Measurements from ENCODE around the gene POLE.

GRCh38 chr12:132586929-132587328 lies 100.2 kb downstream of the POLE start:
- no peak for TF ChIP-seq SUZ12 (IDR thresholded peaks at IDR 0.05)
- no peak for TF ChIP-seq BHLHE40 (IDR thresholded peaks at IDR 0.05; ENCODE audit: borderline replicate concordance)
- no peak for TF ChIP-seq ARNT (IDR thresholded peaks at IDR 0.05)
- TF ChIP-seq FOXK2 (IDR thresholded peaks at IDR 0.05): no peak
- TF ChIP-seq L3MBTL2 (conservative IDR thresholded peaks at IDR 0.05): no peak
- no peak for TF ChIP-seq SP1 (IDR thresholded peaks at IDR 0.05)
- no peak for TF ChIP-seq CTBP1 (IDR thresholded peaks at IDR 0.05; ENCODE audit: borderline replicate concordance)
- no peak for TF ChIP-seq ELF4 (IDR thresholded peaks at IDR 0.05)
- TF ChIP-seq FOXM1 (IDR thresholded peaks at IDR 0.05; ENCODE audit: borderline replicate concordance): no peak
- no peak for TF ChIP-seq NFRKB (IDR thresholded peaks at IDR 0.05)
- TF ChIP-seq LEF1 (IDR thresholded peaks at IDR 0.05; ENCODE audit: borderline replicate concordance): no peak

Measured in HEK293T (cell line).